K562 (cell line): Measurements from ENCODE around the gene BCR. TPM values are rescaled to one million over a fixed set of nuclear protein-coding genes. Genes with fewer than 3 reads are reported as not detected.

Experiments
- ATAC-seq: fragments of 200-7000 bp; cut with Tn5 transposase; 3 replicates; pipeline ENCODE4 v1.9.1; 2020; ENCODE audit warnings: moderate library complexity
- BruUV-seq: library from RNA; stranded (reverse); fragments of 400-500 nt; replicated peaks from 2 replicates; lab custom pipeline; 2021; lab: Mats Ljungman, UMichigan
- CTCF ChIA-PET: fragments of 300-600 bp; formaldehyde crosslinking; extraction: SDS; loops from one replicate; lab custom pipeline; 2021; ENCODE audit warnings: low intra/inter-chr PET ratio; lab: Yijun Ruan, JAX
- POLR2A ChIA-PET: fragments of 300-600, 350-650 bp; sonication (Branson Sonifier 250); formaldehyde crosslinking; extraction: SDS; loops from one replicate; lab custom pipeline; 2021; ENCODE audit warnings: antibody characterized with exemption, inconsistent platforms; lab: Yijun Ruan, JAX
- DNase-seq, 4 experiments: peaks; one replicate each; pipeline versions ENCODE4 v3.0.0 to v3.0.0-alpha.2; 2011 to 2018; ENCODE audit warnings: low spot score in 3 of 4, mixed read lengths in 3 of 4; ENCODE audit errors: extremely low read depth in 1 of 4
- FAIRE-seq: peaks from 2 replicates; lab custom pipeline; 2011; peaks lifted over from hg19 to GRCh38; lab: Jason Lieb, UNC
- H2AFZ ChIP-seq: 2 replicates; pipeline ENCODE4 v1.6.0; 2011; ENCODE audit warnings: low read depth, low read length, control low read depth, inconsistent platforms
- H3K27ac ChIP-seq: fragments of 200-600 bp; 3 replicates; pipeline ENCODE4 v1.8.0; 2011; ENCODE audit warnings: low read depth, mild to moderate bottlenecking, control low read depth, inconsistent platforms, low read length, moderate library complexity, mixed read lengths; ENCODE audit errors: extremely low read depth
- H3K27me3 ChIP-seq, 2 experiments: fragments of 300-600 bp in 1 of 2; 2 replicates in 1 of 2; 3 replicates in 1 of 2; pipeline versions ENCODE4 v1.6.0 to v1.8.0; 2011; ENCODE audit warnings: inconsistent platforms in 2 of 2, low read length in 2 of 2, mild to moderate bottlenecking in 1 of 2, mixed read lengths in 1 of 2, moderate library complexity in 1 of 2; ENCODE audit not compliant: control insufficient read depth in 2 of 2, insufficient read depth in 2 of 2
- H3K36me3 ChIP-seq: fragments of 300-600 bp; 3 replicates; pipeline ENCODE4 v1.8.0; 2011; ENCODE audit warnings: mild to moderate bottlenecking, low read length, inconsistent platforms; ENCODE audit not compliant: control insufficient read depth, insufficient read depth
- H3K4me1 ChIP-seq, 2 experiments: fragments of 200-600 bp in 1 of 2; replicated peaks in 1 of 2; 2 replicates in 1 of 2; 3 replicates in 1 of 2; pipeline versions ENCODE4 v1.5.1 to v1.8.0; 2011; ENCODE audit warnings: inconsistent platforms in 2 of 2, low read length in 2 of 2, mild to moderate bottlenecking in 1 of 2, mixed read lengths in 1 of 2, moderate library complexity in 1 of 2; ENCODE audit not compliant: control insufficient read depth in 2 of 2, insufficient read depth in 2 of 2
- H3K4me2 ChIP-seq: 2 replicates; pipeline ENCODE4 v1.6.1; 2011; ENCODE audit warnings: low read length, control low read depth, inconsistent platforms, mixed read lengths; ENCODE audit not compliant: insufficient read depth
- H3K4me3 ChIP-seq: fragments of 200-600 bp; sonication (generic), shearing (Covaris generic); 2 replicates; pipeline ENCODE4 v1.5.1; 2016; ENCODE audit warnings: control low read depth, inconsistent platforms
- H3K79me2 ChIP-seq: fragments of 200-600 bp; 3 replicates; pipeline ENCODE4 v1.8.0; 2011; ENCODE audit warnings: low read length, inconsistent platforms; ENCODE audit not compliant: control insufficient read depth, insufficient read depth
- H3K9ac ChIP-seq, 2 experiments: 2 replicates each; pipeline versions ENCODE4 v1.6.0 to v1.6.1; 2011; ENCODE audit warnings: low read depth in 2 of 2, low read length in 2 of 2, control low read depth in 1 of 2, inconsistent platforms in 1 of 2, mild to moderate bottlenecking in 1 of 2, mixed read lengths in 1 of 2; ENCODE audit not compliant: insufficient read depth in 1 of 2
- H3K9me1 ChIP-seq: one replicate; pipeline ENCODE4 v1.6.0; 2011; ENCODE audit warnings: inconsistent platforms, mild to moderate bottlenecking, low read length, moderate library complexity; ENCODE audit not compliant: control insufficient read depth, insufficient read depth
- H3K9me3 ChIP-seq: replicated peaks from 2 replicates; pipeline ENCODE4 v1.5.1; 2011; ENCODE audit warnings: low read depth, low read length, inconsistent platforms; ENCODE audit not compliant: control insufficient read depth, insufficient read depth
- H4K20me1 ChIP-seq: replicated peaks from 2 replicates; pipeline ENCODE4 v1.6.1; 2011; ENCODE audit warnings: low read length, inconsistent platforms, mixed read lengths; ENCODE audit not compliant: control insufficient read depth, insufficient read depth
- ETS2 ChIP-seq: IDR thresholded peaks from 2 replicates; pipeline ENCODE4 v1.6.1; 2016; ENCODE audit warnings: borderline replicate concordance, missing genetic modification characterization, mild to moderate bottlenecking, moderate library complexity, missing compliant biosample characterization; ENCODE audit not compliant: poor library complexity, severe bottlenecking
- WGBS: fragments of 100-300 bp; shearing (Covaris generic); methylation state at CpG from one replicate; pipeline ENCODE4 v1.1.6; 2016; ENCODE audit warnings: low coverage, mixed read lengths; ENCODE audit not compliant: insufficient coverage; ENCODE audit errors: missing lambda C conversion rate; 5-methylcytosine and 5-hydroxymethylcytosine counted together
- in situ Hi-C: fragments of 300-500 bp; cut with MboI; formaldehyde crosslinking; loops from 4 replicates; pipeline ENCODE4 v1.15.0; 2018; ENCODE audit warnings: inconsistent platforms, mixed read lengths
- intact Hi-C: fragments of 100-400 bp; cut with micrococcal nuclease; formaldehyde crosslinking; loops from 2 replicates; pipeline ENCODE4 v1.14.2; 2022
- polyA plus RNA-seq, 8 experiments: library from polyadenylated mRNA; depleted of rRNA in 4 of 8; stranded (reverse) in 5 of 8; unstranded in 3 of 8; fragments of >200 nt; fragmentation: Nextera tagmentation in 2 of 8; fragmentation: Illumina TruSeq in 1 of 8; extraction: Ambion mirVana in 2 of 8; extraction: Trizol in 1 of 8; gene quantifications; 2 replicates each; pipeline versions ENCODE4 v1.2.1 to v1.2.3, GENCODE V29; 2011 to 2014; ENCODE audit warnings: inconsistent platforms in 1 of 8, missing spikeins in 1 of 8
- total RNA-seq, 7 experiments: library from RNA; depleted of rRNA in 6 of 7; stranded (reverse); fragments of >200 nt in 6 of 7; fragmentation: Illumina TruSeq in 2 of 7; extraction: Trizol in 2 of 7; gene quantifications; 2 replicates each; pipeline versions ENCODE4 v1.2.1 to v1.2.3, GENCODE V29; 2011 to 2021; ENCODE audit warnings: low replicate concordance in 1 of 7
- TF ChIP-seq, protein P1 (sequence below), 2 experiments: fragments of 450-650 bp in 1 of 2; sonication (generic) in 1 of 2; formaldehyde crosslinking; conservative IDR thresholded peaks; 2 replicates each; pipeline versions ENCODE4 v1.4.0 to v1.8.1; 2020 to 2022; ENCODE audit warnings: mild to moderate bottlenecking in 1 of 2, missing genetic modification reagents in 1 of 2

BCR gene
- total and polyA plus RNA-seq, 9 of the 15 experiments (the other 6 are each of a cell fraction or from before 2014, with no cell fraction given), result 0.41 to 150 (median 45.6) TPM

DNA sequence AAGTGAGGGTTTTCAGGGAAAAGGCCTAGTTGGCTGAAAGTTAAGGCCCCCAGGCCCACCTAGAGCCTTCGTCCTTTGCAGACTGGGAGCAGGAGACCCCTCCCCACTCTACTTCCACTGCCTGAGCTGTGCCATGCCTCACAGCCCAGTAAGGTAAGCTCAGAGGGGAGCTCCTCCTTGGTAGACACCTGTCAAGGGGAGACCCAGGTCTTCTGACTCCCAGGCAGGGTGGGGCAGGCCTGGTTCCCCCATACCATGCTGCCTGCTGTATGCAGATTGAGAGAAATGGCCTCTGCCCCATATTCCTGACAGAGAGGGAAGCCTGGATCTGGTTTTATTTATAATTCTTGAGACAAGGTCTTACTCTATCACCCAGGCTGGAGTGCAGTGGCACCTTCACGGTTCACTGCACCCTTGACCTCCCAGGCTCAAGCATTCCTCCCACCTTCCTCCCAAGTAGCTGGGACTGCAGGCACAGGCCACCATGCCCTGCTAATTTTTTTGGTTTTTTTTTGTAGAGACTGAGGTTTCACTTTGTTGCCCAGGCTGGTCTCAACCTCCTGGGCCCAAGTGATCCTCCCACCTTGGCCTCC lies 34.3 kb upstream of the BCR start:
- peaks cover 37 to 50% of the 10 kb centered on the region in 2 experiments for H3K27me3 ChIP-seq
- no peaks in the 10 kb centered on the region for H3K79me2 ChIP-seq
- ChIA-PET POLR2A (interaction anchor here (0.7 to 86.5 kb wide), 22 partner anchors 8 to 189 kb away, joined by 3 to 3476 read pairs (median 4); partner anchors contain the start of gene BCR), CTCF (no interaction called here)
- intact Hi-C loops, result loop anchor here (1.0 kb wide), 1 partner anchor 34 kb away; the partner anchor contains the start of gene BCR
- no peaks in the 10 kb centered on the region for H3K36me3 ChIP-seq
- BruUV-seq, result no TSS peak
- DNase-seq (peak in 1 of 4 experiments; percentile 47), FAIRE-seq (no peak), ATAC-seq (no peak)
- 46% methylated on average over 2 of the region's 2 CpGs for WGBS
- peaks cover 69% of the 10 kb centered on the region for H4K20me1 ChIP-seq
- no peak overlapping the region for H3K4me2 ChIP-seq
- no peaks in the 10 kb centered on the region for H3K9me3 ChIP-seq
- peak overlapping the region in 1 of 2 experiments; percentile 7; a peak in 2 of 4 replicates for H3K9ac ChIP-seq
- TF ChIP-seq, protein P1, sequence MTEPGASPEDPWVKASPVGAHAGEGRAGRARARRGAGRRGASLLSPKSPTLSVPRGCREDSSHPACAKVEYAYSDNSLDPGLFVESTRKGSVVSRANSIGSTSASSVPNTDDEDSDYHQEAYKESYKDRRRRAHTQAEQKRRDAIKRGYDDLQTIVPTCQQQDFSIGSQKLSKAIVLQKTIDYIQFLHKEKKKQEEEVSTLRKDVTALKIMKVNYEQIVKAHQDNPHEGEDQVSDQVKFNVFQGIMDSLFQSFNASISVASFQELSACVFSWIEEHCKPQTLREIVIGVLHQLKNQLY (CRISPR knock-in tag; conservative IDR thresholded peaks at IDR 0.05), result 0 out of 4 replicates have a peak, but pooled peaks of 1 of the 2 experiments have one; percentile 34
- no peak for TF ChIP-seq ETS2 (tag)
- TF ChIP-seq, all 486 proteins: peak for 1
- no peak overlapping the region for H3K4me3 ChIP-seq
- in situ Hi-C loops, result no loop called here
- peaks cover 16 to 30% of the 10 kb centered on the region in 2 experiments for H3K4me1 ChIP-seq
- H2AFZ ChIP-seq, result no peak overlapping the region
- peaks cover 12% of the 10 kb centered on the region for H3K9me1 ChIP-seq
- no peak overlapping the region for H3K27ac ChIP-seq
